HG02642 (cell line): ENCODE data around the gene HOXA3.
A peak's percentile ranks its signal among the peaks of the same experiment; 100 is the strongest.

Experiments used
- ATAC-seq: cut with Tn5 transposase; IDR thresholded peaks from one replicate; pipeline ENCODE4 v1.9.1; 2021; ENCODE audit warnings: mild to moderate bottlenecking; ENCODE audit not compliant: unreplicated experiment, poor library complexity

Gene HOXA3

GRCh38 chr7:27095897-27096767 is 56.3 kb downstream of the HOXA3 start, which contains the start of gene HOXA1:
TSS of gene HOXA1 (minus strand) at chr7:27096000. CDS start at chr7:27095912, 88 bp downstream.
- peak; percentile 84 for ATAC-seq

- ATAC-seq, result peak; percentile 1
Measured at GRCh38 chr7:27095050-27095896, 57.1 kb downstream of the HOXA3 start.

- no peak for ATAC-seq
Measured at GRCh38 chr7:27094304-27095049, 57.9 kb downstream of the HOXA3 start.

- ATAC-seq, result no peak
Measured at GRCh38 chr7:27093184-27093895, 59.0 kb downstream of the HOXA3 start.

- no peak for ATAC-seq
Measured at GRCh38 chr7:27092819-27093110, 59.6 kb downstream of the HOXA3 start.

GRCh38 chr7:27091941-27092818 is 60.2 kb downstream of the HOXA3 start:
- ATAC-seq, result no peak

- ATAC-seq, result no peak
Measured at GRCh38 chr7:27091105-27091504, 61.3 kb downstream of the HOXA3 start.

GRCh38 chr7:27088002-27088922 is 64.1 kb downstream of the HOXA3 start:
- no peak for ATAC-seq

GRCh38 chr7:27083646-27084045 is 68.7 kb downstream of the HOXA3 start:
- ATAC-seq, result no peak

- ATAC-seq, result no peak
Measured at GRCh38 chr7:27082171-27082570, 70.2 kb downstream of the HOXA3 start.

- no peak for ATAC-seq
Measured at GRCh38 chr7:27080844-27081436, 71.4 kb downstream of the HOXA3 start.

GRCh38 chr7:27079234-27079975 is 73.0 kb downstream of the HOXA3 start:
- no peak for ATAC-seq

- no peak for ATAC-seq
Measured at GRCh38 chr7:27078616-27079233, 73.7 kb downstream of the HOXA3 start.

GRCh38 chr7:27073076-27073475 is 79.3 kb downstream of the HOXA3 start:
- ATAC-seq, result no peak

GRCh38 chr7:27071622-27072390 is 80.6 kb downstream of the HOXA3 start:
- ATAC-seq, result no peak

GRCh38 chr7:27068259-27068658 is 84.1 kb downstream of the HOXA3 start:
- ATAC-seq, result no peak
